Temporal lobe (tissue), 1 donor: ENCODE measurements around the gene CLIP2. TPM values are rescaled to one million over a fixed set of nuclear protein-coding genes. Genes with fewer than 3 reads are reported as not detected.

Experiments used
- total RNA-seq: library from RNA; depleted of rRNA; stranded (reverse); fragments of >200 nt; gene quantifications from one replicate; pipeline ENCODE4 v1.2.3, GENCODE V29; 2014

CLIP2 gene
- total RNA-seq, 1 donor from 2014 or later: 119 TPM

Other genes starting within 250 kb of the CLIP2 start
- 15.5 TPM for gene LIMK1, start 205.6 kb upstream of the CLIP2 start, total RNA-seq
- gene EIF4H, start 115.1 kb upstream of the CLIP2 start, total RNA-seq: 105 TPM
- gene LAT2, start 79.4 kb upstream of the CLIP2 start, total RNA-seq: 0.98 TPM
- gene RFC2, start 35.0 kb upstream of the CLIP2 start, total RNA-seq: 15.7 TPM
- 12.3 TPM for gene GTF2IRD1, start 164.5 kb downstream of the CLIP2 start, total RNA-seq